Central memory CD4-positive, alpha-beta T cell (primary cell): ENCODE results near the gene TMEM213.
"Not testable (repeated sequence)": the region's sequence is repeated elsewhere in the genome, so short reads cannot be mapped to it uniquely, and the experiment has no call there.

ENCODE experiments used
- DNase-seq: peaks from one replicate; pipeline ENCODE4 v3.0.0; 2022
- total RNA-seq, 3 experiments: gene quantifications; one replicate each; lab custom pipeline; 2026; lab: John Stamatoyannopoulos, UW

The TMEM213 gene
- 0 reads per million in 3 experiments for total RNA-seq

- DNase-seq: peak; percentile 5
These were observed at the start of gene TMEM213, which contains the start of gene ATP6V0A4 for GRCh38 chr7:138797715-138798320. Gene TMEM213, plus strand, starts transcription at chr7:138797994. Its CDS starts 111 bp downstream, at chr7:138798105. Gene ATP6V0A4, minus strand, starts transcription at chr7:138798196. Its CDS starts 26,949 bp downstream, at chr7:138771247.

GRCh38 chr7:138748666-138749065 lies 49.1 kb upstream of the TMEM213 start:
- DNase-seq: no peak

GRCh38 chr7:138749960-138750359 lies 47.8 kb upstream of the TMEM213 start:
- DNase-seq: no peak

GRCh38 chr7:138750473-138750872 lies 47.3 kb upstream of the TMEM213 start:
- no peak for DNase-seq

- DNase-seq: no peak
These were observed 46.8 kb upstream of the TMEM213 start for GRCh38 chr7:138750901-138751464.

GRCh38 chr7:138752518-138753149 lies 45.2 kb upstream of the TMEM213 start:
- DNase-seq: peak; percentile 98

- DNase-seq: no peak
These were observed 44.7 kb upstream of the TMEM213 start for GRCh38 chr7:138753150-138753518.

GRCh38 chr7:138753610-138754009 lies 44.2 kb upstream of the TMEM213 start:
- DNase-seq: no peak

- DNase-seq: no peak
These were observed 42.5 kb upstream of the TMEM213 start for GRCh38 chr7:138755331-138755747.

- no peak for DNase-seq
These were observed 41.8 kb upstream of the TMEM213 start for GRCh38 chr7:138755842-138756590.

GRCh38 chr7:138756591-138757242 lies 41.1 kb upstream of the TMEM213 start:
- DNase-seq: no peak

GRCh38 chr7:138768241-138768640 lies 29.6 kb upstream of the TMEM213 start:
- DNase-seq: no peak

GRCh38 chr7:138770904-138771303 lies 26.9 kb upstream of the TMEM213 start:
- DNase-seq: no peak

GRCh38 chr7:138773176-138773575 lies 24.6 kb upstream of the TMEM213 start:
- no peak for DNase-seq

- DNase-seq: no peak
These were observed 24.0 kb upstream of the TMEM213 start for GRCh38 chr7:138773817-138774216.

- no peak for DNase-seq
These were observed 21.5 kb upstream of the TMEM213 start for GRCh38 chr7:138776166-138776833.

- DNase-seq: no peak
These were observed 16.8 kb upstream of the TMEM213 start for GRCh38 chr7:138781004-138781403.

GRCh38 chr7:138784692-138785091 lies 13.1 kb upstream of the TMEM213 start:
- no peak for DNase-seq

- no peak for DNase-seq
These were observed 12.0 kb upstream of the TMEM213 start for GRCh38 chr7:138785587-138786437.

GRCh38 chr7:138796038-138796615 lies 1.7 kb upstream of the TMEM213 start:
- DNase-seq: no peak

GRCh38 chr7:138797046-138797445 lies 748 bp upstream of the TMEM213 start:
- not testable (repeated sequence) for DNase-seq
